Right atrium auricular region (tissue), 2 donors: Measurements from ENCODE around the gene RANBP3L. TPM values are rescaled to one million over a fixed set of nuclear protein-coding genes. Genes with fewer than 3 reads are reported as not detected.

Source experiments
- DNase-seq: peaks from one replicate; pipeline ENCODE4 v3.0.0-alpha.2; 2019; ENCODE audit warnings: low spot score
- H3K27ac ChIP-seq, 2 donors: fragments of 200-600 bp; sonication (generic); 1 replicate in 1 of 2; 2 replicates in 1 of 2; pipeline ENCODE4 v1.5.1; 2016 to 2019
- H3K27me3 ChIP-seq, 2 donors: fragments of 200-600 bp; sonication (generic); one replicate each; pipeline versions ENCODE4 v1.5.1 to v1.6.0; 2017 to 2019
- H3K36me3 ChIP-seq: fragments of 200-600 bp; sonication (generic); one replicate; pipeline ENCODE4 v1.5.1; 2016
- H3K4me1 ChIP-seq, 2 donors: fragments of 200-600 bp; sonication (generic); one replicate each; pipeline versions ENCODE4 v1.5.1 to v1.6.0; 2017 to 2019
- H3K4me3 ChIP-seq, 2 donors: fragments of 200-600 bp; sonication (generic); 1 replicate in 1 of 2; 2 replicates in 1 of 2; pipeline ENCODE4 v1.5.1; 2017 to 2019; ENCODE audit warnings: mild to moderate bottlenecking in 1 of 2, moderate library complexity in 1 of 2
- H3K9me3 ChIP-seq, 2 donors: fragments of 200-600 bp; sonication (generic); one replicate each; pipeline ENCODE4 v1.5.1; 2019
- CTCF ChIP-seq, 2 donors: fragments of 200-600 bp; sonication (generic); IDR thresholded peaks; one replicate each; pipeline ENCODE4 v1.5.1; 2019; ENCODE audit warnings: antibody characterized with exemption in 2 of 2
- total RNA-seq, 2 donors: library from RNA; depleted of rRNA; stranded (reverse); fragments of >200 nt; gene quantifications; one replicate each; pipeline ENCODE4 v1.1.0, GENCODE V29; 2016

The RANBP3L gene
- total RNA-seq, 2 donors from 2014 or later: 0.98 to 1.7 TPM

- Histone ChIP-seq H3K4me3 (no peak overlapping the region), H3K4me1 (peaks cover 0 to 16% of the 10 kb centered on the region in 2 donors), H3K27me3 (no peaks in the 10 kb centered on the region), H3K27ac (no peak overlapping the region), H3K36me3 (peaks cover 13% of the 10 kb centered on the region), H3K9me3 (no peaks in the 10 kb centered on the region)
- DNase-seq: no peak
- no peak for TF ChIP-seq CTCF (IDR thresholded peaks at IDR 0.05)
Measured at GRCh38 chr5:36230151-36230790, 71.4 kb downstream of the RANBP3L start.

DNA sequence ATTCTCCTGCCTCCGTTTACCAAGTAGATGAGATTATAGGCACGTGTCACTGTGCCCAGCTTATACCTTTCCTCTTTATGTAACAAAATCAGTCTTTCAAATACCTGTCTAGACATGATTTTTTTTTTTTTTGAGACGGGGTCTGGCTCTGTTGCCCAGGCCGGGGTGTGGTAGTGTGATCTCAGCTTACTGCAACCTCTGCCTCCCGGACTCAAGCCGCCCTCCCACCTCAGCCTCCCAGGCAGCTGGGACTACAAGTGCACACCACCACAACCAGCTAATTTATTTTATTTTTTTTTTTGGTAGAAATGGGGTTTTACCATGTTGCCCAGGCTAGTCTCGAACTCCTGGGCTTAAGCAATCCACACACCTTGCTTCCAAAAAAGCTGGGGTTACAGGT lies 73.2 kb downstream of the RANBP3L start:
- Histone ChIP-seq H3K27ac (no peak overlapping the region), H3K36me3 (peaks cover 25% of the 10 kb centered on the region)
- no peak for TF ChIP-seq CTCF (IDR thresholded peaks at IDR 0.05)

DNA sequence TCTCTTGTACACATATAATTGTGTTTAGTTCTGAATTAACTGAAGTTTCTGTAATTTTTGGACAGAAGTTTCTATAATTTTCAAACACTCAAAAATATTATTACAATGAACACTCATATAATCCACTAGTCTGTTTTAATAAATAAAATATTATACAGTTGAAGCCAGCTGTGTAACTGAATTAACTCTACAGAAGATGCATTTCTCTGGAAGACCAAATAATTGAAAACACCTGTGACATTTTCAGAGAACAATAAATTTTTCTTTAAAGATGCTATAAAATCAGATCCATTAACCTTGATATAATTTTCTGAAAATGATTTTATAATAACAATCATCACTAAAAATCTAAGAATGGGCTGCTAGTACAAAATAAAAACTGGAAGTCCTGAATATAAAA lies 74.7 kb downstream of the RANBP3L start:
- H3K4me1 ChIP-seq: peaks cover 0 to 12% of the 10 kb centered on the region in 2 donors
- no peak for TF ChIP-seq CTCF (IDR thresholded peaks at IDR 0.05)
- DNase-seq: no peak
- no peak overlapping the region for H3K4me3 ChIP-seq
- no peak overlapping the region for H3K27ac ChIP-seq
- peaks cover 36% of the 10 kb centered on the region for H3K36me3 ChIP-seq
- no peaks in the 10 kb centered on the region for H3K27me3 ChIP-seq
- H3K9me3 ChIP-seq: no peaks in the 10 kb centered on the region

More for the DNA sequence above, 73.2 kb downstream of the RANBP3L start:
- H3K4me1 ChIP-seq: peaks cover 0 to 16% of the 10 kb centered on the region in 2 donors
- H3K27me3 ChIP-seq: no peaks in the 10 kb centered on the region
- no peaks in the 10 kb centered on the region for H3K9me3 ChIP-seq
- no peak for DNase-seq
- H3K4me3 ChIP-seq: no peak overlapping the region

GRCh38 chr5:36222620-36223019 lies 79.1 kb downstream of the RANBP3L start:
- no peaks in the 10 kb centered on the region for H3K27me3 ChIP-seq
- no peaks in the 10 kb centered on the region for H3K4me1 ChIP-seq
- no peak for DNase-seq
- no peak for TF ChIP-seq CTCF (IDR thresholded peaks at IDR 0.05)
- H3K27ac ChIP-seq: no peak overlapping the region
- H3K4me3 ChIP-seq: no peak overlapping the region
- H3K9me3 ChIP-seq: no peaks in the 10 kb centered on the region
- H3K36me3 ChIP-seq: peaks cover 54% of the 10 kb centered on the region

DNA sequence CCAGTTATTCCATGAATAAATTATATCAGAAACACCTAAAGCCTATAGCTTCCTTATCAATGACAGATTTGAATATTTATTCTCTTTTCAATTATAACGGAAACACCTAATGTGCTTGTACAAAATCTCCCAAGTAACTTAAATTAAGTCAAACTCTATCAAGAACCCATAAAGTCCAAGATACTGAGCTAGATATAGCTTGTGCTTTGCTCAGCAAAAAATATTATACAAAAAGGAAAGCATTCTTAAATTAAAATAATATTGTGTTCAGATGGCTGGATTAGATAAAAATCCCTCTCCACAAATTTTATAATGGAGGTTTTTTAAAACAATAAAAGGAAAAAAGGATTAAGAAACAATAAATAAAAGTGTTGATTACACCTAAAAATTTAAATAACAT lies 83.7 kb downstream of the RANBP3L start:
- no peaks in the 10 kb centered on the region for H3K9me3 ChIP-seq
- H3K27me3 ChIP-seq: no peaks in the 10 kb centered on the region
- H3K27ac ChIP-seq: no peak overlapping the region
- H3K36me3 ChIP-seq: peaks cover 52% of the 10 kb centered on the region
- no peak overlapping the region for H3K4me3 ChIP-seq
- no peak for TF ChIP-seq CTCF (IDR thresholded peaks at IDR 0.05)
- DNase-seq: no peak
- H3K4me1 ChIP-seq: no peaks in the 10 kb centered on the region

DNA sequence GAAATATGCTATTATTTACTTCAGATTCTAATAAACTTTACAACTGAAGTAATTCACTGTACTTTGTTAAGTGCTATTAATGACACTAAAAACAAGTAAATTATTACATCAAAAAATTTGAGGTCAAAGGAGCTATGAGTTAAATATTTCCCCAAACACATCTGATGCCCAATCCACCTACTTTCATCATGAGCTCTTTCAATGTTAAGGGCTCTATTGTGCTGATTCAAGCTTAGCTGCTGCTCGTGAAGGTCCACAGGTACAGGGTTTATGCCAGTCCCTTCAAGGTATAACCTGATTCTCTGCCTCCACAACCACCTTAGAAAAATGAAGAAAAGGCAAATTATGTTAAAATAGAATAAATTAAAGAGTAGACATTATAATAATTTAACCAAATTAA lies 84.1 kb downstream of the RANBP3L start:
- Histone ChIP-seq H3K27ac (no peak overlapping the region), H3K27me3 (no peaks in the 10 kb centered on the region), H3K4me3 (no peak overlapping the region), H3K36me3 (peaks cover 51% of the 10 kb centered on the region), H3K4me1 (no peaks in the 10 kb centered on the region), H3K9me3 (no peaks in the 10 kb centered on the region)
- TF ChIP-seq CTCF (IDR thresholded peaks at IDR 0.05): no peak
- no peak for DNase-seq
